ENCODE data around the gene SCFD2. TPM values are rescaled to one million over a fixed set of nuclear protein-coding genes. Genes with fewer than 3 reads are reported as not detected.

The SCFD2 gene
- total and polyA plus RNA-seq, 2 of the 8 experiments (the other 6 are each of a cell fraction or from before 2014, with no cell fraction given) = 6.2 to 10.2 TPM

DNA sequence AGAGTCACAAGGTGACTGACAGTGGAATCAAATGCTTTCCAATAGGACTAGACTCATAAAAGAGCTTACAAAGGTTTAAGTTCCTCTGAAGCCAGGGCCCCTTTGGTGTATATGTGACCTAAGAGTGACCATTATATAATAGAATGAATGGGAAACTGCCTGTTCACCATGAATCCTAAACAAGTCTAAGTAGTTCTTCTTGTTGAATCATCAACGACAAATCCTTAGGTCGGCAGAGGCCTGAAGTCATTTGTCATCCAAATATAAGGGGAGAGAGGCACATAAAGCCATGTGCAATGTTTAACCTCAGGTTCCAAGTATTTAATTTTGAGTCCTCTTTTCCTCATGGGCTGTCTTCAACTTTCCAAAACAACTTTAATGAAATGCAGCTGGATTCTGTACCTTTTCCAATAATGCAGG, 381.4 kb downstream of the SCFD2 start (continued):
- TF ChIP-seq CHD7 (IDR thresholded peaks at IDR 0.05; ENCODE audit: insufficient replicate concordance, low read length) (no peak), SAP30 (IDR thresholded peaks at IDR 0.05; ENCODE audit: insufficient read depth, insufficient replicate concordance, low read length) (no peak), BACH1 (IDR thresholded peaks at IDR 0.05; ENCODE audit: low read length) (no peak), YY1 (IDR thresholded peaks at IDR 0.05; ENCODE audit: low read depth, low read length) (no peak), KDM5A (IDR thresholded peaks at IDR 0.05; ENCODE audit: low read length) (no peak), NRF1 (IDR thresholded peaks at IDR 0.05; ENCODE audit: low read depth, low read length) (no peak)

Data from H1 (cell line).